Stimulated activated CD8-positive, alpha-beta memory T cell treated with anti-CD3 and anti-CD28 coated beads, Interleukin-4, amount 100 ng/mL, for 4 hours (primary cell): ENCODE results near the gene CAPZB.

Experiments used
- DNase-seq, 2 donors: peaks; one replicate each; pipeline ENCODE4 v3.0.0-alpha.2; 2020; ENCODE audit warnings: low read depth in 2 of 2, low spot score in 1 of 2

Gene CAPZB

DNA sequence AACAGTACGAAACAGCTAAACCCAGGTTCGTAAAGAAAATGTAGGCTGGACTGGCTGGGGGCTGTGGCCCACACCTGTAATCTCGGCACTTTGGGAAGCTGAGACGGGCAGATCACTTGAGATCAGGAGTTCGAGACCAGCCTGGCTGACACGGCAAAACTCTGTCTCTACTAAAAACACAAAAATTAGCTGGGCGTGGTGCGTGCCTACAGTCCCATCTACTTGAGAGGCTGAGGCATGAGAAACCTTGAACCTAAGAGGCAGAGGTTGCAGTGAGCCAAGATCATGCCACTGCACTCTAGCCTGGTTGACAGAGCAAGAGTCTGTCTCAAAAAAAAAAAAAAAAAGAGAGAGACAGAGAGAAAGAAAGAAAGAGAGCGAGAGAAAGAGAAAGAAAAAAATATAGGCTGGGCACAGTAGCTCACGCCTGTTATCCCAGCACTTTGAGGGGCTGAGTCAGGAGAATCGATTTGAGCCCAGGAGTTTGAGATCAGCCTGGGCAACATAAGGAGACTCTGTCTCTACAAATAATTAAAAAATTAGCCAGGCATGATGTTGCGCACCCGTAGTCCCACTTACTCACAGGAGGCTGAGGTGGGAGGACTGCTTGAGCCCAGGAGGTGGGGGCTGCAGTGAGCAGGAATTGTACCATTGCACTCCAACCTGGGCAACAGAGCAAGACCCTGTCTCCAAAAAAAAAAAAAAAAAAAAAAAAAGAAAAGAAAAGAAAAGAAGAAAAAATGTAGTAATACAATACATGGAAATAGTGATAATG lies 35.7 kb downstream of the CAPZB start:
- no peak for DNase-seq

DNA sequence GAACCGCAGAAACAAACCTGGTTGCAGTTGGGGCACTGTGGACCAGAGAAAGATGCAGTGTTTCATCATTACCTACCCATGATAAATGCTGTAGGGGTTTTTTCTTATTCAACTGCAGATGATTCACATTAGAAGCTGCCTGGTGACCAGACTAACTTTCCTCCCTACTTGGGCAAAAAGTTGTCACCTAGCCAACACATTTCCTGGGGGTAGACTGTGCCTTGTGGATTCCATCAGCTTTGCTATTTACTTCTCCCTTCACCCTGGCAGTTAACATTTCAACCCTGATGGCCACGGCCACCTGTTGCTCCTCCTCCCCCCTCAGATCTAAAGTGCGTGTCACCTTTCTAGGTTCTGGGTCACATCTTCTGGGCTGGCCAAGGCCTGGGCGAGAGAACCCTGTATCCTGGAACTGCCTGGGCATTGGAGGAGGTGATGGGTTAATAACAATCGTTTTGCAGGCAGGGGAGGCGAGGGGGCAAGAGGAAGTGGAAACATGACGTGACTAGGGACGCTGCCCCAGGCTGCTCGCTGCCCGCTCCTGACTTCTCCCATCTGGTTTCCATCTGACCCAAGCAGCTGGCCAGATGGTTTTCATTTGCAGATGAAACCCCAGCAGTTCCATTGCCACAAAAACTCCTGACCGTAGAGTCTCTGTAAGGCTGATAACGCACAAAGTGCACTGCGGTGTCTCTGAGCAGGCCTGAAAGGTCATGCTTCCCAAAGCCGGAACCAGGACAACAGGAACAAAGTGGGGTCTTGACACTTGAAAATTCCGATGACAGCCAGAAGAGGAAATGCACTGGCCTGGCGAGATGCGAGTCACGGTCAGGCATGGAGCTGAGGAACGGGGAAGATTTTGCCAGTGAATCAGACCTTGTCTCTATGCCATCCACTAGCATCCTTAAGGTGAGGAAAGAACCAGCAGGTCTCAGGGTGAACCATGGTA lies 36.6 kb downstream of the CAPZB start:
- no peak for DNase-seq

DNA sequence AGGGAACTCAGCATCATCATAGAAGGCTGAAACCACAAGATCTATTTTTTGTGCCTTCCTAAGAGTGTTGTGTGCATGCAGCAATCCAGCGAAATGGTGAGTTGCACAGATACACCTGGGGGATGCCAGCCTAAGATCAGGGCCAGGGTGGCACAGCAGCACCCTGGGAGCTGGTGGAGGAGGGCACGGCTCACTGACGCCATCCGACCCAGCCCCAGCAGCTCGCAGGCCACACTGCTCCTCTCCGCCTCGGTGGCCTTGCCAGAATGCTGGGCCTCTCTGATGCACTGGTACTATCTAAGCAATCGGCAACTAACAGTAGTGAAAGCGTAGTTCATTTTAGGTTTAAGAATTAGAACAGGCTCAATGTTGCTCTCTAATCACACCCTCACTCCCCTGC lies 37.8 kb downstream of the CAPZB start:
- DNase-seq: no peak

DNA sequence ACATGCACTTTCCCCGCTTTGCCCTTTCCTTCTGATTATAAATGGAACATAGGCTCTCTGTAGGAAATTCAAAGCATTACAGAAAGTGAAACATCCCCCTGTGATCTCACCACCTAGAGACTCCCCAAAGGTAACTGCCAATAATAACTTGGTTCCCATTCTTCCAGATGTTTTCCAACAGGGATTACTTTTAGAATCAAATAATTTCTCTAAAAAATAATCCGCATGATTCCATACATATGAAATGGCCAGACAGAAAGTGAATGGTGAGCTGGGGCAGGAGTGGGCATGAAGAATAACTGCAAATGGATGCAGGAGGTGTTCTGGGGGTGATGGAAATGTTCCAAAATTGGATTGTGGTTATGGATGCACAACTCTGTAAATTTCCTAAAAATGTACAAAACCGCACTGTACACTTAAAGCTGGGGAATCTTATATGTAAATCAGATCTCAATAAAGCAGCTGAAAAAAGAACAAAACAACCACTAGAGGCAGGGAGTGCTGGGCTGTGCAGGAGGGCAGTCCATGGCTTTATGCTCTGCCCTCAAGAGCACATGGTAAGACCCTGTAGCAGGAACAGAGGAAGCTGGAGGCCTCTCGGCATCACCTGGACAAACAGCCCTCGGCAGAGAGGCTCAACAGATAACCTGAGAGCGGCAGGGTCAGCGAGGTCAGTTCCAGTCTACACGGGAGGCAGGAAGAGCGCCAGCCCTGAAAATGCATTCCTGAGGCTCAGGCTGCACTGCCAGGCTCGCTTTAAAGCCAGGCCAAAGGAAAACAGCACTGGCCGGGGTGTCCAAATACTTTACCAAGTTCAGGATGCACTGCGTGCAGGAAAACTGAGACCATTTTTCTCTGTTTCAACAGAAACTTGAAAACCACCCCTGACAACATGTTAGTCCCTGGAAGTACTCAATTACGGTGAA lies 39.7 kb downstream of the CAPZB start:
- DNase-seq: no peak

DNA sequence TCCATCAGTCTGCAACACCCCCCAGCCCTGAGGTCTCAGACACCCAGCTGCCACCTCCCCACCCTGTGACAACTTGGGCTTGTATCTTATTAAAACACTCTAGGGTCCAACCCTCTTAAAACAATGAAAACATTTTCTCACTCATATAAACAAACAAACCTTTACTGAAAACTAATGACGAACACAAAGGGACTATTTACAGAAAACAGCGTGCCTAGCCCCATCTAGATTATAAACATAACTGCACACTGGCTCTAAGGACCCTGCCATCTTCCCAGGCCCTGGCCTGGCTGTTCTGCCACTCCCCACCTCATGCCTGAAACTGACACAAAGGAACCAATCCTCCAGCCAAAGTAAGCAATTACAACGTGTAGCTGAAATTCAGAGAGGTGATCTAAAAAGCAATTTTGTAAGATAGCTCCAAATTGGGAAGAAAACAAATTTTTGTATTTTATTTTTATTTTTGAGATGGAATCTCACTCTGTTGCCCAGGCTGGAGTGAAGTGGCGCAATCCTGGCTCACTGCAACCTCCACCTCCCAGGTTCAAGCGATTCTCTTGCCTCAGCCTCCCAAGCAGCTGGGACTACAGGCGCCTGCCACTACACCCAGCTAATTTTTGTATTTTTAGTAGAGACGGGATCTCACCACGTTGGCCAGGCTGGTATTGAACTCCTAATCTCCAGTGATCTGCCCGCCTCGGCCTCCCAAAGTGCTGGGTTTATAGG lies 40.9 kb downstream of the CAPZB start:
- no peak for DNase-seq

- no peak for DNase-seq
These were observed 42.0 kb downstream of the CAPZB start for GRCh38 chr1:19443326-19443725.

DNA sequence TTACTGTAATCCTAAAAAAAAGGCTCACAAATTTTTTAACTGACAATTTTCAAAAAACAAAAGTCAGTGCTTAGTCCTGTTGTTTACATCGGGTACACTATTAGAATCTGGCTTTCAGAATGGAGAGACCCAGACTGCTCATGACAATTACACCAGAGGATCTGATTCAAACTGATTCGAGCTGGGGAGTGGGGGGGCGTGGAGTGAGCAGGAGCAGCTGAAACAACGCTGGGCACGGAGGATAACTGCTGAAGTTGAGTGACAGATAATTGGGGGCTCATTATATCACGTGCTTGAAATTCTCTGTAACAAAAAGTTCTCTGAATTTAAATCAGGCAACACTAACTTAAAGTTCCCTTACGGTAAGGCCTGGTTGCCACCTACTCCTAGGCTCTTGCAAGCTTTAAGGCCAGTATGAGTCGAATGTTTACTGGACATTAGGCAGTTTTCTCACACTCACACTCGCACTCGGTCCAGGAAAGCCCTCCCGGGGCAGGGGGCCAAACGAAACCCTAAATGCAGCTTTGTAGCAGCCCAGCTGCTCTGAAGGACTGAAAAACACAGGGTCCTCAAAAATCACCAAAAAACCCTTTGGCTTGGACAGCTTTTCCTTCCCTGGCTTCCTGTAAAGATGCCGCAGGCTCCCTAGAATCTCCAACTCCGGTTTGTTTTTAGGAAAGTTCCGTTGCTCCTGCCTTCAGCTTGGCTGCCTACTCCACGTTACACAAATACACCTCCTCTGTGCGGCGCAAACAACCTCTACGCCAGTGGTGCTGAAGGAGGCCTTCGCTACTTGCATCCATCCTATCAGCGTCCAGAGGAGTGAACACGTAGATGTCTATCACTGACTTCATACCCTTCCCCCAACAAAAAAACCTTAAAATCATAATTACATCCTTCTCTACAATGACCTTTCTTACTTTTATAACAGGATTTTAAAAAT lies 42.9 kb downstream of the CAPZB start:
- DNase-seq: no peak

- DNase-seq: no peak
These were observed 44.1 kb downstream of the CAPZB start for GRCh38 chr1:19441048-19441780.

- DNase-seq: no peak
These were observed 45.7 kb downstream of the CAPZB start for GRCh38 chr1:19439464-19440171.

GRCh38 chr1:19438516-19439195 lies 46.7 kb downstream of the CAPZB start:
- DNase-seq: no peak

DNA sequence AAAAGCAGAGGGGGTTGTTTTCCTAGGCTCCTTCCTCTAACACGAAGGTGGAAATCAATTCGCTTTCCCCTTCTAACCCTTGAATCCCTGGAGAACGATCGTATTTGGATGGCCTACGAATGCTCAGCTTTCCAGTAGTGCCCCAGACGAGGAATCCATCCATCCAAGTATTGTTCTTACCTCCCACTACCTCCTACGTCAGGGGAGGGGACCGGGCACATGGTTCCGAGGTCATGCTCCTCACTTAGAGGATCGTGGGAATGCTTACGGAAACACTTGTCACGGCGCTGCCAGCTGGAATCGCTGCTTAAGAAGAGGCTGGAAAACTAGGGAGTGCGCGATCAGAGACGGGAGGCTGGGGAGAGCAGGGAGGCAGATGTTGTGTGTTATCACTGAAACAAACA lies 47.4 kb downstream of the CAPZB start:
- DNase-seq: no peak

- DNase-seq: no peak
These were observed 48.4 kb downstream of the CAPZB start for GRCh38 chr1:19436716-19437476.

- no peak for DNase-seq
These were observed 49.4 kb downstream of the CAPZB start for GRCh38 chr1:19435851-19436455.

GRCh38 chr1:19435181-19435580 lies 50.2 kb downstream of the CAPZB start:
- DNase-seq: no peak

DNA sequence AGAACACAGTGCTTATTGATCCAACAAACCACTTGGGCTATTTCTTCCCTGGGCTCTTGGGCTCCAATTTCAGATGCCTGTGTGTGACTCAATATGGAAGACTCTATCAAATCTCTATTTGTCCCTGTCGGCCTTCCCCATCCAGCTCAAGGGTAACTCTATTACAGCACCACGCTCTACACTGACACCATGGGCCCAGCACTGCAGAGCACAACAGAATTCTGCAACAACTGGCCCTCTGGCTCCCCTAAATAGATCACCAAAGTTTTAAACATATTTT lies 51.7 kb downstream of the CAPZB start:
- no peak for DNase-seq

DNA sequence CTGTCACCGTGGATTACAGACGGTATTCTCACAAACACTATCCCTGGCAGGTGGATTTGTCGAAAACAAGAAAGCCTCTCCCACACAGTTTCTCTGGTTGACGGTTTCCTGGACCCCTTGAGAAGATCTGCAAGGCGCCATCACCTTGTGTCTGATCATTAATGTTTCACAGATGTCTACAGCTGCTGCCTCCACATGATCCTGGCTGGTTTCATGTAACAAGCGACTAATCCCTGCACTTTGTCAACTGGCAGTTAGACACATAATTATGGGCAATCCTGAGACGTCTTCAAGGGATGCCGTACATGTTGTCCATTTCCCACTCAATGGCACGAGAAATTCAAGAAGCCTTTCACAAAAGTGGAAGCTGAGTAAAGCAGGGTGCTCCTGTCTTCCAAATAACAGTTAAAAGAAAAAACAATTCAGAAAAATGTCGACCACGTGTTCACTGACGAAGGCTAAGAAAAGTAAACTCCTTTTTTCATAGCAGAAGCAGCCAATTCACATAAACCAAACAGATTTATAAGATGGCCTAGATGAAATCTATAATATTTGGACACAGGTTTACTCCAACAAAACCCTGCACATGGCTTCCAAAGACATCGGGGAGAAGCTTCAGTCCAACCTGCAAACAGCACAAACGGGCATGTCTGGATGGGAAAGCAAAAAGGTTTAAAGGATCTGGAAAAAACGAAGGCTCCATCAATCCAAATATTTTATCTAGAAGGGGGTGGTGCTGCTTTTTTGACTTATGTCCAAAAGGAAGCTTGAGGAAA lies 52.2 kb downstream of the CAPZB start:
- no peak for DNase-seq
